Neuron (in vitro differentiated cells): ENCODE measurements around the gene TBX4.
"Not testable (repeated sequence)": the region's sequence is repeated elsewhere in the genome, so short reads cannot be mapped to it uniquely, and the experiment has no call there.

Experiments
- H2AFZ ChIP-seq: one replicate; pipeline ENCODE4 v1.6.1; 2013; ENCODE audit warnings: low read depth, mild to moderate bottlenecking, inconsistent platforms, low read length, moderate library complexity
- H3K27me3 ChIP-seq: one replicate; pipeline ENCODE4 v1.6.1; 2013; ENCODE audit warnings: low read length; ENCODE audit not compliant: insufficient read depth
- H3K36me3 ChIP-seq: one replicate; pipeline ENCODE4 v1.6.1; 2013; ENCODE audit warnings: low read length; ENCODE audit not compliant: insufficient read depth
- H3K4me1 ChIP-seq: one replicate; pipeline ENCODE4 v1.6.1; 2013; ENCODE audit warnings: low read length; ENCODE audit not compliant: insufficient read depth
- H3K4me3 ChIP-seq: 2 replicates; pipeline ENCODE4 v1.5.1; 2013; ENCODE audit warnings: mild to moderate bottlenecking, low read length, moderate library complexity
- H3K9me3 ChIP-seq: one replicate; pipeline ENCODE4 v1.6.1; 2013; ENCODE audit warnings: low read length

The TBX4 gene

DNA sequence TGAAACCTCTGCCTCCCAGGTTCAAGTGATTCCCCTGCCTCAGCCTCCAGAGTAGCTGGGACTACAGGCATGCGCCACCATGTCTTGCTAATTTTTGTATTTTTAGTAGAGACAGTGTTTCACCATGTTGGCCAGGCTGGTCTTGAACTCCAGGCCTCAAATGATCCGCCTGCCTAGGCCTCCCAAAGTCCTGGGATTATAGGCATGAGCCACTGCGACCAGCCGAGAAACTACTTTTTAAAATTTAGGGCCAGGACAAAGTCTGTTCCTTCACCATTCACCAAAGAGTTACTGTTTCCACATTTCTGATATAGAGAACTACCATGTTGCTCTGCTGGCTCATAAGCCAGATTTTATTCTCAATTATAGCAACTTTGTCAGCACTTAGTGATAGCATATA lies 3.1 kb upstream of the TBX4 start:
- H2AFZ ChIP-seq, H3K4me1 ChIP-seq, H3K9me3 ChIP-seq, H3K4me3 ChIP-seq, H3K36me3 ChIP-seq: not testable (repeated sequence)
- H3K27me3 ChIP-seq: peaks cover 78% of the 10 kb centered on the region

DNA sequence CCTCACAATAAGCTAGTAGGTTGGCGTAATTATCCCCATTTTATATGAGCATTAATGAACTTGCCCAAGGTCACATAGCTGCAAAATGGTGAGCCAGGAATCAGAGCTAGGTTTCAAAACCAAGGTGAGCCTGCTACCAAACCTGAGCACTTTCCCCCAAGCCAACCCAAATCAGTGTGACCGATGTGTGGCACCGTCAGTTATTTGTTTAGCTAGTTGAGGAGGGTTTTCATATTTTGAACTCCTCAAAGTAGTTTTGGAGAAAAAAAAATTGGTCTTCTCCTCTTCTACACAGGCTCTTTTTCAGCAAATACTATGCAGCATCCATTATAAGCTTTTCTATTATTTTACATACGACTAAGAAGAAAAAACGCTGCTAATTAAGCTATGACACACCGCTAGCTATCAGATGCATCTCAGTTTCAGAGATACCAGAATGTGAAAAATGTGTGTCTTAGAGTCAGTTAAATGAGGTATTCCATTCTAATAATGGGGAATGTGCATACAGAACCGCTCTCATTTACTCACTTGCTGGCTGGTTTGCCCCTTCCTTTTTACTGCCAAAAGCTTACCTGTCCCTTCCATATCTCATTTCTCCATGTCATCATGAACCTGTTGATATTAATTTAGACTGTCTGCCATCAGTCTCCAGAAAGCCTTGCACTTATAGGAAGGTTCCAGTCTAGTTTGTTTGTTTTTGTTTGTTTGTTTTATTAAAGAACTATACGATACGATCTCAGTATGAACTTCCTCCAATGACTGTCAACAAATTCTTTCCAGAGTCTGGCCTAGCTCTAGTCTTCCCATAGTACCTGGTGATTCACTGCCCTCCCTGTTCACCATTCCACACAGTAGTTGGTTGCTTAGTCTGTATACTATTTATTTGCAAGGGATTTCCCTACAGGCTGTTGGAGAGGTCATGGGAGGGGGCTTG lies 2.2 kb upstream of the TBX4 start:
- Histone ChIP-seq H3K27me3 (peaks cover 86% of the 10 kb centered on the region), H2AFZ (no peak overlapping the region), H3K36me3 (no peaks in the 10 kb centered on the region), H3K4me3 (no peak overlapping the region), H3K9me3 (peaks cover 2% of the 10 kb centered on the region), H3K4me1 (no peaks in the 10 kb centered on the region)

DNA sequence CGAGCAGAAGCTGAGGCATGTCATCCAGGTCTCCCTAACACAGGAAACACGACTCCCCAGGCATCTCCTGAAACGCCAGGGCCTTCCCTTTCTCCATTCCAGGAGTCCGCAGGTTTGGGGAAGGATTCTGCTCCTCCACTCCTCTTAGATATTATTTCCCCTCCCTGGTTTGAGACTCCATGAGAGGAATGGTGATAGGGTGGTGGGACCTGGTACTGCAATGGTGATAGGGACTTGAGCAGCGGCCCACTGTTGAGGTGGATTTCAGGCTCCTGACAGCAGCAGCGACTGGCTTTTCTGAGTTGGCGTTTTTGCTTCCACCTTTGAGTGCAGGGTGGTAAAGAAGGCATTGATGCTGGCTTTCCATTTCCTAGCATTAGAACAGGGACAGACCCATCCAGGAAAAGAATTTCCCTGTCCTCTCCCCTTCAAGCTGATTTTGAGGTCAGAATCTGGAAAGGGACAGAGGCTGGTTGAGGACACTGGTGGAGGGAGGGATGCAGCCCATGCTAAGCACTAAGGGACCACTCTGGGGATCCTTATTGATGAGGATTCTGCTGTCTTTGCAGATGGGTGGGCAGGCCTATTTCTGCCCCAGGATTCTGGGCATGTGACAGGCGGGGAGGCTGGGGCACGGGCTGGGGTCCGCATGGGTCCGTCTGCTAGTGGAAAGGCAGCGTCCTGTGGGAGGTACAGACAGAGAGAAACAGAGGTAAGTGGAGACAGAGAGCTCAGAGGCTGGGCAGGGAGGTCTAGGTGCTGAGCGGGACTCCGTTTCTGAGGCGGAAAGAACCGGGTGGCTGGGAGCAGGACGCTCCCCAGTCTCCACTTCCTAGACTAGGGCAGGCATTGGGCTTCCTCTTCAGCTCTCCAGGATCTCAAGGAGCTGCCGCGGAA lies 1.3 kb upstream of the TBX4 start:
- Histone ChIP-seq H3K36me3 (no peaks in the 10 kb centered on the region), H3K9me3 (peaks cover 5% of the 10 kb centered on the region), H3K4me3 (no peak overlapping the region), H3K27me3 (peaks cover 93% of the 10 kb centered on the region), H2AFZ (no peak overlapping the region), H3K4me1 (no peaks in the 10 kb centered on the region)

DNA sequence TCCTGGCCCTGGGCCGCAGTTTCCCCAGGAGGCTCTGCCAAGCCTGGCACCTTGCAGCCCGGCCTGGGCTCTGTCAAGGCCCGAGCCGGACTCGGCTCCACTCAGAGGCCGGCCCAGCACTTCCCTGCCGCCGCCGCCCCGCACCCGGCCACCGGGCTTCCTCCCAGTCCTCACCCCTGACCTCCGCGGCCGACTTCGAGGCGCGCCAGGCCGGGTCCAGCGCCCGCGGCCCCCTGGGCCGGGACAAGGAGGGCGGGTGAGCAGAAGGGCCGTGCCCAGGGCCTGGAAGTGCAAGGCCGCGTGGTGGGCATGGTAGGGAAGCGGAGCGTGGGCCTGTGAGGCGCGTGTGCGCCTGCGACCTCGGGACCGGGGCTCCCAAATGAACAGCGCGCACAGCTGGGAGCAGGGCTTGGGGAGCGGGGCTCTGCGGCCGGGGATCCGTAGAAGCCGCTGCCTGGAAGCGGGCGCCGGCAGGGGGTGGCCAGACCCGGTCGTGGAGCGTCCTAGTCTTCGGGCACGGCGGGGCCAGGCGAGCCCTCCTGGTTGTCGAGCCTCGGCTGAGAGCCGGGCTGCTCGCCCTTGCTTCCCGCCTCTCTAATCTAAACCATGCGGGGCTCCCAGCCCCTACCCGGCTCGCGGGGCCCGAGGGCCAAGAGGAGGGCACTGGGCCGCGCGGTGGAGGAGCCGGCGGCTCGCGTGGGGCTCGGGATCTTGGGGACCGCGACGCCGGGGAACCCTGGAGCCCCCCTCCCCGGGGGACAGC lies 503 bp upstream of the TBX4 start:
- peaks cover 7% of the 10 kb centered on the region for H3K9me3 ChIP-seq
- no peaks in the 10 kb centered on the region for H3K36me3 ChIP-seq
- H3K27me3 ChIP-seq: peaks cover 96% of the 10 kb centered on the region
- H3K4me3 ChIP-seq: no peak overlapping the region
- H3K4me1 ChIP-seq: no peaks in the 10 kb centered on the region
- no peak overlapping the region for H2AFZ ChIP-seq

DNA sequence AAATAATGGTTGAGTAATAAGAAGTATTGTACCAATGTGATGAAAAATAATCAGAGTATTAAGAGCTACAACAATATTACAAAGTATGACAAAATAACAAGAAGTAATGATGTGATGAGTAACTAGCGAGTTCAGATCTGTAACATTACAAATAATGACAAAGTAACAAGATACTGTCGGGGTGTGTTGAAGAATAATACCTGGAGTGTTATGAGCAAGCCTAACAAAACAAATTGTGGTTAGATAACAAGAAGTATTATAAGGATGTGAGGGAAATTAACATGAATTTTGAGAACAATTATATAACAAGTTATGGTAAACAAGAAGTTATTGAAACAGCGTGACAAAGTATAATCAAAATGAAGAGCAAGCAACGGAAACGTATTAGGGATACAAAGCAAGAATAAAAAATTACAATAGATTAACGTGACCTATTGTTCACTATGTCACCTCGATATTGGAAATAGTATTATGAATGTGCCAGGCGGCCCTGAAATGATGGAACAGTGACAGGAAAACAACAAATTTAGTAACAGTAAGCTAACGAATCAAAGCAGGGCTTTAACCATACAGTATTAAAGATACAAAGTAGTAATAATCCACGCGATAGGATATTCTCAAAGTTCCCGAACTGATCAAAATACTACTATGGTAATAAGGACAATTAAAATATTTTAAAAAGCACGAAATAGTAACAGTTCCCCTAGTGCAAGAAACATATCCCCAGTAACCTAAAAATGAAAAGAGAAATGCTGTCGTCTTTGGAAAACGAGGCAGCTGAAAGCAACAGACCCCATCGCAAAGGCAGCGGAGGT lies 1.6 kb downstream of the TBX4 start:
- H3K36me3 ChIP-seq: no peaks in the 10 kb centered on the region
- H3K4me3 ChIP-seq: no peak overlapping the region
- H3K27me3 ChIP-seq: peaks cover 97% of the 10 kb centered on the region
- peaks cover 5% of the 10 kb centered on the region for H3K9me3 ChIP-seq
- H2AFZ ChIP-seq: peak overlapping the region; percentile 49
- H3K4me1 ChIP-seq: no peaks in the 10 kb centered on the region

DNA sequence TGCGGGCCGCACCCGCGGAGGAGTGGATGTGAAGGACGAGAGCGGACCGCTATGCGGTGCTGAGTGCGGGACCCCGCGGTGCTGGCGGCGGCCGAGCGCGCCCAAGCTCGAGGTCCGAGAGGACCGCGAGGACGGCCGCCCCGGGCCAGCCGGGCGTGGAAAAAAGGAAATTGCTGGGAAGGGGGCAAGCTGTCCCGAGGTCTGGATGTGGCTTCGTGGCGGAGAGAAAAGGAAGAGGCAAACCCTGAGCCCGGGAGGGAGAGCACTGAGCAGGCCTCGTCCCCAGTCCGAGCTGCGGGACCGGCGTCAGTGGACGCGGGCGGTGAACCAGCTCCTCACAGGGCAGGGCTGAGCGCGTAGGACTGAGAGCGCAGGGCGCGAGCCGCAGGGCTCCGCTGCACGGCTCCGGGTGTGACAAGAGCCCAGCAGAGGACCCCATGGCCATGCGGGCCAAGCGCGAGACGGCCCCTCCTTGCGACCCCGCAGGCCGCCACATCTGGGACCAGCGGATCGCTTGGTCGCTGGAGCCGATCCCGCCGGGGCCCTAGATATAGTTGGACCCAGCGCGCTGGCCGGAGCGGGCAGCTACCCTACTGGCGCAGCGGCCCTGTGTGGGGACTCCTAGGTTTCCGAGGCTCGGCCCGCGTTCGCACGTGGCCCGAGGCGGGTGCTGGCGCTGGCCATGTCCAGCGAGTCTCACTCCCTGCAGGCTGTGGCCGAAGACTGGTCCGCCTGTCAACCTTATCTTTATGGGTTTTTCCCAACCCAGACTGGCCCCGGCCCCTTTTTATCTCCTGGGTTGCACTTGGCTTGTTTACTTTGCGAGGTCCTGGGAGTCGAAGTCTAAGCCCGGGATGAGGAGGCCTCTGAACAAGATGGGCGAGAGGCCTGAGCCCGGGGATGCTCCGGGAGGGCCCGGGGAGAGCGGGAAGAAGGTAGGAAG lies 2.4 kb downstream of the TBX4 start:
- peak overlapping the region; percentile 49 for H2AFZ ChIP-seq
- H3K4me3 ChIP-seq: no peak overlapping the region
- peaks cover 99% of the 10 kb centered on the region for H3K27me3 ChIP-seq
- H3K4me1 ChIP-seq: no peaks in the 10 kb centered on the region
- H3K36me3 ChIP-seq: no peaks in the 10 kb centered on the region
- peaks cover 13% of the 10 kb centered on the region for H3K9me3 ChIP-seq

DNA sequence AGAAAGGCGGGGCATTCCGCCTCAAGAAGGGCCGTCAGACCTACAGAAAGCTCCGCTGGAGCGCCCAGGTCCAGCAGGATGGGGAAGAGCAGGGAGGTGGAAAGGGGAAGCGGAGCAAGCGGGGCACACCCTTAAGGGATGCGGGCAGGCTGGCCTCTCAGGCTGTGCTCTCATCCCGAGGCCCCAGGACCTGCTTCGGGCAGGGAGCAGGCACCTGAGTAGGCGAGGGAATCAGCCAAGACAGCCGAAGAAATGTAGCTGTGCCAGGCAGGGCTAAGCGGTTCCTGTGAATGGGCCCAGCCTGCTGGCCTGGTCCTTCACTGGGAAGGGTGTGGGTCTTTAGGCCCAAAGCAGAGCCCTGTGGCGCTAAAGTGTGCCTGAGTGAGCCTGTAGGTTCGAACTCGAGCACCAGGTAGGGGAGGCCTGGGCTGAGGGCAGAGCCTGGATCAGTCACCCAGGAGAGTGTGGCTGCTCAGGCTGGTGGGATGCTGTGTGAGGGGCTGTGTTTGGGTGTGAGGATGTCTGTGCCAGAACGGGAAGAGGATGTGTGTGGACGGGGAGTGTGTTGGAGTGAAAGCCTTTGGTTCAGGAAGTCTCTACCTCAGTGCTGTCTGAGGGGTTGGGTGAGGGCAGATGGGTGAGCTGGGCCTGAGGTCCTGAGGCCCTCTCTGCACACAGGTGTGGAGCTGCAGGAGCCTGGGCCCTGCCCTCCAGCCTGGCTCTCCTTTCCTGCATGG lies 3.3 kb downstream of the TBX4 start:
- H3K9me3 ChIP-seq: peaks cover 20% of the 10 kb centered on the region
- no peaks in the 10 kb centered on the region for H3K36me3 ChIP-seq
- H3K4me3 ChIP-seq: no peak overlapping the region
- no peaks in the 10 kb centered on the region for H3K4me1 ChIP-seq
- no peak overlapping the region for H2AFZ ChIP-seq
- peaks cover 99% of the 10 kb centered on the region for H3K27me3 ChIP-seq

DNA sequence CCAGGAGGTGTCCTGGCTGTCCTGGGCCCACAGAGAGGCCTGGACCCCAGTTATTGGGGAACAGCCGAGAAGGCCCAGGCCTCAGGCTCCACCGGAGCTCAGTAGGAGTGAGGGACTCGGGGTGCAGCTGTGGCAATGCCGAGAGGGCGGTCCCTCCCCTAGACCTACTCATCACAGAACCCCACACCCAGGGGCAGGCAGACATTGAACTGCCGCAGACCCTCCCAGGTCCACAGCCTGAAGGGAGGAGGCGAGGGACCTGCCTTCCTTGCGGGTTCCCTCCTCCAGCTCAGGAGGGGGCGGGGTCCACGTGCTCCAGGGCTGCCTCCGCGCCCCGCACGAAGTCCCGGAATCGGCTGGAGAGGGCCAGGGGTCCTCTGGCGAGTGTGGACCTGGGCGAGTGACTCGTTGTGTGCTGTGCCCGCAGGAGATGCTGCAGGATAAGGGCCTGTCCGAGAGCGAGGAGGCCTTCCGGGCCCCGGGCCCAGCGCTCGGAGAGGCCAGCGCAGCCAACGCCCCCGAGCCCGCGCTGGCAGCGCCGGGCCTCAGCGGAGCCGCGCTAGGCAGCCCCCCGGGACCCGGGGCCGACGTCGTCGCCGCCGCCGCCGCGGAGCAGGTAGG lies 3.9 kb downstream of the TBX4 start:
- no peak overlapping the region for H3K4me3 ChIP-seq
- no peak overlapping the region for H2AFZ ChIP-seq
- H3K36me3 ChIP-seq: no peaks in the 10 kb centered on the region
- no peaks in the 10 kb centered on the region for H3K4me1 ChIP-seq
- H3K9me3 ChIP-seq: peaks cover 20% of the 10 kb centered on the region
- peaks cover 99% of the 10 kb centered on the region for H3K27me3 ChIP-seq

DNA sequence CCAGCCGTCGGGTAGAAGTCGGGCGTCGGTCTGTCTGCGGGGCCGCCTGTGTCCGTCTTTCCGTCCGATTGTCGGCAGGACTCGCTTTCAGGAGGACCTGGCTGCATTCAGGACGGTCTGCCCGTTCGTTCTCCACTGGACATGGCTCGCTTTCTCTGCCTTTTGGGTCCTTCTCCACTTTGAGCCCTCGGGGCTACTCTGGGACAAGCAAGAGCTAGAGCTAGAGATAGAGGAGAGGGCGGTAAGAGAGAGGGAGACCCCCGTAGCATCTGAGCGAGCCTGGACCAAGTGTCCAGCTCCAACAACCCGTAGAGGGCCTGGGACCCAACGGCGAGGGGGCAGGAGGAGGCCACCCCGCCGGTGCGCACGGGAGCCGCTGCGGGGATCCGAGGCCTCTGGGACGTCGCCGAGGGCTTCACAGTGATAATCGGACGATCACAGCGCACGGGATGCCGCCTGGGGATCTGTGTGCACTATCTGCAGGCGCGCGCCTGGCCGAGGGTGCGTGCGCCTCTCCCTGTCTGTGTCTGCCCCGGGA lies 4.5 kb downstream of the TBX4 start:
- Histone ChIP-seq H3K9me3 (peaks cover 20% of the 10 kb centered on the region), H3K27me3 (peaks cover 99% of the 10 kb centered on the region), H2AFZ (no peak overlapping the region), H3K36me3 (no peaks in the 10 kb centered on the region), H3K4me1 (no peaks in the 10 kb centered on the region), H3K4me3 (no peak overlapping the region)

DNA sequence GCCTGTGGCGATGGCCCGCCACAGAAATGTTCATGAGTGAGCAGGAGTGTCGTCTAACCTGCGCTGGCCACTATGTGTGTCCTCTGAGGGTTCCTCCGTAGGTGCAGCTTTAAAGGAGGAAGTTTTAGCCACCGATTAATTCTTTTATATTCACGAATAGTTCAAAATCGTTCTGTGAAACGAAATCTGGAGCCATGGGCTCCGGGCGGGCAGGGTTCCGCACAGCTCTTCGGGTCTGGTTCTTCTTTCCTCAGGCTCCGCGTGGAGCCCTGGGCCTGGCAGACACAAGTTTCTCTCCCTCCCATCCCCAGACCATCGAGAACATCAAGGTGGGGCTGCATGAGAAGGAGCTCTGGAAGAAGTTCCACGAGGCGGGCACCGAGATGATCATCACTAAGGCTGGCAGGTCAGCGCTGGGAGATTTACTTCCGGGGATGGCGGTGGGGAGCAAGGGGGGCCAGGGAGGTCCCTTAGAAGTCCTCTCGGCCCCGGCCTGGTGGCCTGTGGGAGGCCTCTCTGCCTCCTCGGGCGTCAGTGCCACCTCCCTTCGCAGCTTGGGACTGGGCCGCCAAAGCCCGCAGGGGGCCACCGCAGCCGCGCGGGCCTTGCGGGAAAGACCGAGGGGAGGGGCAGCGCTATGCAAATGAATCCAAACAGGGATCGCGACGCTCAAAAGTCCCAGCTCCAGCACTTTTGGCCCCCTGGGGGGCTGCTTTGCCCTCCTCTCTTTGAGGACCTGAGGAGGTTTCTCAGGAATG lies 5.2 kb downstream of the TBX4 start:
- Histone ChIP-seq H3K9me3 (peaks cover 20% of the 10 kb centered on the region), H3K27me3 (peaks cover 98% of the 10 kb centered on the region), H3K36me3 (no peaks in the 10 kb centered on the region), H3K4me3 (no peak overlapping the region), H2AFZ (no peak overlapping the region), H3K4me1 (no peaks in the 10 kb centered on the region)
